Naive thymus-derived CD4-positive, alpha-beta T cell (primary cell): Measurements from ENCODE around the gene AGRN. TPM values are rescaled to one million over a fixed set of nuclear protein-coding genes. Genes with fewer than 3 reads are reported as not detected.

Experiments
- ATAC-seq: fragments of 150-1000 bp; cut with Tn5 transposase; 2 replicates; pipeline ENCODE4 v1.10.0; 2021; ENCODE audit warnings: mild to moderate bottlenecking, moderate library complexity
- CTCF ChIA-PET: fragments of 350-600 bp; sonication (Branson Sonifier 250); formaldehyde crosslinking; loops from one replicate; lab custom pipeline; 2021; ENCODE audit warnings: antibody characterized with exemption; lab: Charles Lee
- POLR2A ChIA-PET: fragments of 350-600 bp; sonication (Branson Sonifier 250); formaldehyde crosslinking; loops from one replicate; lab custom pipeline; 2021; ENCODE audit warnings: antibody characterized with exemption, inconsistent platforms; lab: Charles Lee
- DNase-seq, 9 donors: peaks; one replicate each; pipeline versions ENCODE4 v3.0.0 to v3.0.0-alpha.2; 2020 to 2022; ENCODE audit warnings: mixed read lengths in 1 of 9
- H3K27ac ChIP-seq: one replicate; pipeline ENCODE4 v1.7.0; 2013; ENCODE audit warnings: mild to moderate bottlenecking, low read depth, low read length, moderate library complexity
- H3K27me3 ChIP-seq, 2 donors: one replicate each; pipeline ENCODE4 v1.7.0; 2013; ENCODE audit warnings: low read length in 2 of 2, mild to moderate bottlenecking in 2 of 2, moderate library complexity in 2 of 2; ENCODE audit not compliant: control insufficient read depth in 2 of 2, insufficient read depth in 2 of 2
- H3K36me3 ChIP-seq, 3 experiments: 1 replicate in 2 of 3; 2 replicates in 1 of 3; pipeline ENCODE4 v1.7.0; 2013; ENCODE audit warnings: low read length in 3 of 3, mild to moderate bottlenecking in 3 of 3, moderate library complexity in 1 of 3; ENCODE audit not compliant: insufficient read depth in 3 of 3, control insufficient read depth in 2 of 3
- H3K4me1 ChIP-seq, 2 donors: one replicate each; pipeline ENCODE4 v1.7.0; 2013; ENCODE audit warnings: low read length in 2 of 2, mild to moderate bottlenecking in 2 of 2, moderate library complexity in 1 of 2; ENCODE audit not compliant: control insufficient read depth in 2 of 2, insufficient read depth in 2 of 2
- H3K4me3 ChIP-seq: 2 replicates; pipeline ENCODE4 v1.7.0; 2013; ENCODE audit warnings: mild to moderate bottlenecking, low read length
- H3K9me3 ChIP-seq, 3 experiments: 1 replicate in 2 of 3; 2 replicates in 1 of 3; pipeline ENCODE4 v1.7.0; 2013; ENCODE audit warnings: low read length in 3 of 3; ENCODE audit not compliant: control insufficient read depth in 2 of 3
- H3K27ac Mint-ChIP-seq, 9 donors: one replicate each; pipeline ENCODE4 v1.8.0; 2020 to 2022; ENCODE audit warnings: mixed read lengths in 9 of 9, mild to moderate bottlenecking in 8 of 9, moderate library complexity in 5 of 9, inconsistent platforms in 2 of 9
- H3K27me3 Mint-ChIP-seq, 5 donors: one replicate each; pipeline ENCODE4 v1.8.0; 2021 to 2022; ENCODE audit warnings: mixed read lengths in 5 of 5, mild to moderate bottlenecking in 1 of 5
- H3K36me3 Mint-ChIP-seq, 5 donors: one replicate each; pipeline ENCODE4 v1.8.0; 2020 to 2022; ENCODE audit warnings: mixed read lengths in 5 of 5, mild to moderate bottlenecking in 3 of 5, inconsistent platforms in 1 of 5
- H3K4me1 Mint-ChIP-seq, 7 donors: one replicate each; pipeline ENCODE4 v1.8.0; 2020 to 2022; ENCODE audit warnings: mixed read lengths in 7 of 7, mild to moderate bottlenecking in 3 of 7, inconsistent platforms in 1 of 7
- H3K4me3 Mint-ChIP-seq, 10 donors: one replicate each; pipeline ENCODE4 v1.8.0; 2020 to 2022; ENCODE audit warnings: mild to moderate bottlenecking in 10 of 10, mixed read lengths in 10 of 10, moderate library complexity in 6 of 10, inconsistent platforms in 2 of 10
- H3K9me3 Mint-ChIP-seq, 11 donors: one replicate each; pipeline ENCODE4 v1.8.0; 2020 to 2022; ENCODE audit warnings: mixed read lengths in 11 of 11, mild to moderate bottlenecking in 4 of 11, inconsistent platforms in 1 of 11, moderate library complexity in 1 of 11
- intact Hi-C, 2 donors: fragments of 100-400 bp; cut with micrococcal nuclease; formaldehyde crosslinking; loops; one replicate each; pipeline ENCODE4 v1.15.1; 2023
- polyA plus RNA-seq, 2 donors: library from polyadenylated mRNA; unstranded; fragments of 300-500 nt; fragmentation: Illumina TruSeq; gene quantifications; one replicate each; pipeline ENCODE4 v1.2.3, GENCODE V29; 2021
- total RNA-seq, 6 experiments: library from RNA in 5 of 6; stranded (reverse) in 5 of 6; gene quantifications; 1 replicate in 5 of 6; 2 replicates in 1 of 6; pipeline ENCODE4 v1.2.3 and lab custom pipeline; 2021 to 2026

The AGRN gene
- total and polyA plus RNA-seq, 7 experiments from 2014 or later: 0.19 to 10.9 (median 2.7) TPM

GRCh38 chr1:1048765-1049164 lies 28.8 kb downstream of the AGRN start:
- H3K27me3 Mint-ChIP-seq: no peaks in the 10 kb centered on the region
- Histone ChIP-seq H3K36me3 (no peaks in the 10 kb centered on the region), H3K27ac (no peak overlapping the region), H3K4me1 (no peaks in the 10 kb centered on the region), H3K9me3 (no peaks in the 10 kb centered on the region), H3K4me3 (no peak overlapping the region), H3K27me3 (no peaks in the 10 kb centered on the region)
- ChIA-PET CTCF (no interaction called here), POLR2A (interaction anchor here (0.6 to 1.1 kb wide), 2 partner anchors 56 to 152 kb away, joined by 3 to 4 read pairs; no protein-coding TSS in a partner anchor)
- DNase-seq: no peak
- intact Hi-C loops: no loop called here
- ATAC-seq: no peak
- no peak overlapping the region for H3K4me3 Mint-ChIP-seq
- H3K36me3 Mint-ChIP-seq: peaks cover 0 to 5% (median 0%) of the 10 kb centered on the region in 5 donors
- no peaks in the 10 kb centered on the region for H3K4me1 Mint-ChIP-seq
- H3K27ac Mint-ChIP-seq: no peak overlapping the region
- H3K9me3 Mint-ChIP-seq: peaks cover 0 to 5% (median 0%) of the 10 kb centered on the region in 11 donors

- intact Hi-C loops: no loop called here
- ChIA-PET POLR2A (no interaction called here), CTCF (no interaction called here)
- H3K9me3 ChIP-seq: no peaks in the 10 kb centered on the region
- Mint-ChIP-seq H3K9me3 (peaks cover 0 to 5% (median 0%) of the 10 kb centered on the region in 11 donors), H3K27ac (no peak overlapping the region), H3K4me3 (no peak overlapping the region), H3K36me3 (peaks cover 0 to 5% (median 0%) of the 10 kb centered on the region in 5 donors), H3K4me1 (no peaks in the 10 kb centered on the region), H3K27me3 (no peaks in the 10 kb centered on the region)
- H3K27ac ChIP-seq: no peak overlapping the region
- ATAC-seq (no peak), DNase-seq (no peak)
- no peaks in the 10 kb centered on the region for H3K4me1 ChIP-seq
- H3K36me3 ChIP-seq: no peaks in the 10 kb centered on the region
- no peak overlapping the region for H3K4me3 ChIP-seq
- H3K27me3 ChIP-seq: no peaks in the 10 kb centered on the region
Measured at GRCh38 chr1:1049318-1050165, 29.6 kb downstream of the AGRN start.

- Mint-ChIP-seq H3K27me3 (no peaks in the 10 kb centered on the region), H3K27ac (no peak overlapping the region), H3K4me1 (no peaks in the 10 kb centered on the region), H3K4me3 (no peak overlapping the region), H3K9me3 (peaks cover 0 to 5% (median 0%) of the 10 kb centered on the region in 11 donors), H3K36me3 (peaks cover 0 to 5% (median 0%) of the 10 kb centered on the region in 5 donors)
- intact Hi-C loops: no loop called here
- Histone ChIP-seq H3K4me1 (no peaks in the 10 kb centered on the region), H3K27me3 (no peaks in the 10 kb centered on the region), H3K36me3 (no peaks in the 10 kb centered on the region), H3K9me3 (no peaks in the 10 kb centered on the region), H3K4me3 (no peak overlapping the region), H3K27ac (no peak overlapping the region)
- ATAC-seq: no peak
- no peak for DNase-seq
- ChIA-PET CTCF (no interaction called here), POLR2A (no interaction called here)
Measured at GRCh38 chr1:1050577-1051052, 30.7 kb downstream of the AGRN start.

GRCh38 chr1:1051127-1051810 lies 31.3 kb downstream of the AGRN start:
- Mint-ChIP-seq H3K36me3 (peaks cover 0 to 5% (median 0%) of the 10 kb centered on the region in 5 donors), H3K9me3 (peaks cover 0 to 5% (median 0%) of the 10 kb centered on the region in 11 donors), H3K27me3 (peaks cover 0 to 4% (median 0%) of the 10 kb centered on the region in 5 donors), H3K27ac (no peak overlapping the region), H3K4me1 (peaks cover 0 to 2% (median 0%) of the 10 kb centered on the region in 7 donors), H3K4me3 (no peak overlapping the region)
- H3K36me3 ChIP-seq: no peaks in the 10 kb centered on the region
- H3K9me3 ChIP-seq: no peaks in the 10 kb centered on the region
- DNase-seq (no peak), ATAC-seq (no peak)
- ChIA-PET POLR2A (no interaction called here), CTCF (no interaction called here)
- H3K4me1 ChIP-seq: no peaks in the 10 kb centered on the region
- no peak overlapping the region for H3K4me3 ChIP-seq
- no peak overlapping the region for H3K27ac ChIP-seq
- H3K27me3 ChIP-seq: no peaks in the 10 kb centered on the region
- intact Hi-C loops: no loop called here

- peaks cover 0 to 5% (median 0%) of the 10 kb centered on the region in 5 donors for H3K36me3 Mint-ChIP-seq
- no peaks in the 10 kb centered on the region for H3K9me3 ChIP-seq
- ATAC-seq (no peak), DNase-seq (no peak)
- H3K27me3 ChIP-seq: no peaks in the 10 kb centered on the region
- peaks cover 0 to 2% (median 0%) of the 10 kb centered on the region in 7 donors for H3K4me1 Mint-ChIP-seq
- no peak overlapping the region for H3K4me3 Mint-ChIP-seq
- H3K27me3 Mint-ChIP-seq: peaks cover 0 to 5% (median 0%) of the 10 kb centered on the region in 5 donors
- no peaks in the 10 kb centered on the region for H3K36me3 ChIP-seq
- no peak overlapping the region for H3K27ac ChIP-seq
- POLR2A ChIA-PET: no interaction called here
- H3K4me1 ChIP-seq: no peaks in the 10 kb centered on the region
- CTCF ChIA-PET: no interaction called here
- no peak overlapping the region for H3K4me3 ChIP-seq
- no peak overlapping the region for H3K27ac Mint-ChIP-seq
- intact Hi-C loops: no loop called here
- peaks cover 0 to 5% (median 0%) of the 10 kb centered on the region in 11 donors for H3K9me3 Mint-ChIP-seq
Measured at GRCh38 chr1:1052003-1052840, 32.3 kb downstream of the AGRN start.

GRCh38 chr1:1053022-1053421 lies 33.1 kb downstream of the AGRN start:
- peaks cover 0 to 12% (median 0%) of the 10 kb centered on the region in 5 donors for H3K27me3 Mint-ChIP-seq
- ATAC-seq: no peak
- no peak overlapping the region for H3K27ac Mint-ChIP-seq
- ChIA-PET CTCF (no interaction called here), POLR2A (no interaction called here)
- Histone ChIP-seq H3K4me1 (no peaks in the 10 kb centered on the region), H3K4me3 (no peak overlapping the region), H3K9me3 (no peaks in the 10 kb centered on the region), H3K27ac (no peak overlapping the region), H3K36me3 (no peaks in the 10 kb centered on the region), H3K27me3 (no peaks in the 10 kb centered on the region)
- intact Hi-C loops: no loop called here
- peaks cover 0 to 5% (median 0%) of the 10 kb centered on the region in 11 donors for H3K9me3 Mint-ChIP-seq
- H3K4me3 Mint-ChIP-seq: no peak overlapping the region
- H3K36me3 Mint-ChIP-seq: peaks cover 0 to 5% (median 0%) of the 10 kb centered on the region in 5 donors
- DNase-seq: no peak
- H3K4me1 Mint-ChIP-seq: peaks cover 0 to 2% (median 0%) of the 10 kb centered on the region in 7 donors
